ENCODE data around the gene MIB1.

The MIB1 gene

GRCh38 chr18:21820033-21820810 lies 79.6 kb downstream of the MIB1 start:
- no peak overlapping the region for H3K27ac ChIP-seq
- no peak for TF ChIP-seq ZFX (IDR thresholded peaks at IDR 0.05; ENCODE audit: borderline replicate concordance)
- TF ChIP-seq, protein P1, sequence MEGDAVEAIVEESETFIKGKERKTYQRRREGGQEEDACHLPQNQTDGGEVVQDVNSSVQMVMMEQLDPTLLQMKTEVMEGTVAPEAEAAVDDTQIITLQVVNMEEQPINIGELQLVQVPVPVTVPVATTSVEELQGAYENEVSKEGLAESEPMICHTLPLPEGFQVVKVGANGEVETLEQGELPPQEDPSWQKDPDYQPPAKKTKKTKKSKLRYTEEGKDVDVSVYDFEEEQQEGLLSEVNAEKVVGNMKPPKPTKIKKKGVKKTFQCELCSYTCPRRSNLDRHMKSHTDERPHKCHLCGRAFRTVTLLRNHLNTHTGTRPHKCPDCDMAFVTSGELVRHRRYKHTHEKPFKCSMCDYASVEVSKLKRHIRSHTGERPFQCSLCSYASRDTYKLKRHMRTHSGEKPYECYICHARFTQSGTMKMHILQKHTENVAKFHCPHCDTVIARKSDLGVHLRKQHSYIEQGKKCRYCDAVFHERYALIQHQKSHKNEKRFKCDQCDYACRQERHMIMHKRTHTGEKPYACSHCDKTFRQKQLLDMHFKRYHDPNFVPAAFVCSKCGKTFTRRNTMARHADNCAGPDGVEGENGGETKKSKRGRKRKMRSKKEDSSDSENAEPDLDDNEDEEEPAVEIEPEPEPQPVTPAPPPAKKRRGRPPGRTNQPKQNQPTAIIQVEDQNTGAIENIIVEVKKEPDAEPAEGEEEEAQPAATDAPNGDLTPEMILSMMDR (IDR thresholded peaks at IDR 0.05) = peak; percentile 83

GRCh38 chr18:21820811-21821143 lies 80.2 kb downstream of the MIB1 start:
- H3K27ac ChIP-seq = no peak overlapping the region
- no peak for TF ChIP-seq ZFX (IDR thresholded peaks at IDR 0.05; ENCODE audit: borderline replicate concordance)
- TF ChIP-seq, protein P1 (IDR thresholded peaks at IDR 0.05) = no peak

GRCh38 chr18:21823848-21824247 lies 83.3 kb downstream of the MIB1 start:
- TF ChIP-seq, protein P1 (IDR thresholded peaks at IDR 0.05) = no peak
- TF ChIP-seq ZFX (IDR thresholded peaks at IDR 0.05; ENCODE audit: borderline replicate concordance) = no peak
- H3K27ac ChIP-seq = no peak overlapping the region

DNA sequence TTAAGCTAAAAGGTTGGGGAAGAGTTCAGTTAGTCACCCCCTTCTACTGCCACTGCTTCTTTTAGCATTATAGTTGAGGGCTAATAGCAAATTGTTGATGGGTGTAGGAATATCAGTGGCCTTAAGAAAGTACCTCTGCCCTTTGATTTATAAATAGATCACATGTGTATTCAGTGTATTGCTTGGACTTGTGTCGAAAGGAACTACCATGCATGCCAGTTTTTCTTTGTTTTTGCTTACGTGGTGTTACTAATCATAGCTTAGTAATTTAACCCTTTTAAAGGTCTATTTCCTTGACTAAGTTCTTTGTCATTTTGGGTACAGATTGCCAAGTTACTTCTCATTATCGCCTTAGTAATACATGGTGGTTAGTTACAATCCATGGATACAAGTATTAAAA lies 85.6 kb downstream of the MIB1 start:
- H3K27ac ChIP-seq = no peak overlapping the region

DNA sequence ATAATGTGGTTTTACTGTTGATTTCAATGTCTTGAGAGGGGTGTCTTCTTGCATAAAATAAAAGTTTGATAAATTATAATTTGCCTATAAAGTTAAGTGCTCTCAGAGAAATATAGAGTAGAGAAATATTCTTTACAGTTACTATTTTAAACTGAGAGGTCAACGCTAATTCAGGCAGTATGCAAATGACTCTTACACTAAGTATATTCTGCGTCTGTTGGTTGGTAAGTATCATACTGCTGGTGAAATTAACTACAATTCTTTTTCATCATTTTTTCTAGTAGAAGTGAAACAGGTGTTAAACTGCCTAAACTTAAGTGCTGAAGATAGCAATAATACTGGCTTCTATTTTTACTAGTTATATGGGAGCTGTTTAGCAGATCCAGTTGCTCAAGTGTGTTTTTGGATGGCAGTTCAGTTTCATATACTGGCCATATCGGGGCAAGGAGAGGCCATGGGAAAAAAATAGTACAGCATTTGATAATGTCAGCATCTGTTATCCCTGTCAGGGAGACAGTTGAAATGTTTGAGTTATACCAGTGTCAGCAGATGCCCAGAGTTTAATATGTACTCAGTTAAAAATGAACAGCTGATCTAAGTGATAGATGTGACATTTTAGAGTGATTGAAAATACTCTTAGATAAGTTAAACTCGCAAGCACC lies 86.2 kb downstream of the MIB1 start:
- no peak overlapping the region for H3K27ac ChIP-seq
- no peak for TF ChIP-seq ZFX (IDR thresholded peaks at IDR 0.05; ENCODE audit: borderline replicate concordance)
- TF ChIP-seq, protein P1 (IDR thresholded peaks at IDR 0.05) = no peak

More for the DNA sequence above, 85.6 kb downstream of the MIB1 start:
- TF ChIP-seq, protein P1 (IDR thresholded peaks at IDR 0.05) = no peak
- no peak for TF ChIP-seq ZFX (IDR thresholded peaks at IDR 0.05; ENCODE audit: borderline replicate concordance)

DNA sequence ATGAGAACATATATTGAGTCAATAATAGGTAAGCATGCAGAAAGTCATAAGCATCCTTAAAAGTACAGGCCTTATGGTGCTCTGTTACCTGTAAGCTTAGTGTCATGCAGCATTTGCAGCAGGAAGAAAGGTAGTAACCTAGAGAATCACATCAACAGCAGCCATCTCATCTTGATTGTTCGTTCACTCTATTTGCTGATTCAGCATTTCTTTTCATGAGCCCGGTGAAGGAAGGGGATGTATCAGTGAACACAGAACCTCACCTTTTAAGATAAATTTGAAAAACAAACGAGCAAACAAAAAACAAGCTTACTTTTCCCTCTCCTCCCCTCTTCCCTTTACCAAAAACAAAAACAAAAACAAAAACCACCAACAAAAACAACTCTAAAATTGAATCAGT lies 89.9 kb downstream of the MIB1 start:
- H3K27ac ChIP-seq = no peak overlapping the region
- no peak for TF ChIP-seq ZFX (IDR thresholded peaks at IDR 0.05; ENCODE audit: borderline replicate concordance)
- TF ChIP-seq, protein P1 (IDR thresholded peaks at IDR 0.05) = no peak

DNA sequence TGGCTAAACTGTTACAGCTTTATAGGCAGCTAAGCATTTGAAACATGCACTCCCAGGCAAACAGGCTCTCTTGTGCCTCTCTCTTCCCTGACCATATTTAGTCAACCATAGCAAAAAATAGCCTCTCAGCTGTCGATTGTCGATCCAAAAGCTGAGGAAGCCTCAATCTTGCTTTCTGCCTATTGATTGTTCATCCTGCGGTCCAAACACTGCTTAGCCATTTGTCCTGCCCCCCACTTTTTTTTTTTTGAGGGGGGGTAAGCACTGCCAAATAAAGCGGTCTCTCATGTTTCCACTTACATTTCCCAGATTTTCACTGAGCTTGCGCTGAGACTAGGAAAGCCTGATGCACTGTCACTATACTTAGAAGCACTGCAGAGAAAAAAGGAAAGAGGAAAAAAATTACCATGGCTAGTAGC lies 90.8 kb downstream of the MIB1 start:
- no peak overlapping the region for H3K27ac ChIP-seq
- TF ChIP-seq ZFX (IDR thresholded peaks at IDR 0.05; ENCODE audit: borderline replicate concordance) = no peak
- TF ChIP-seq, protein P1 (IDR thresholded peaks at IDR 0.05) = no peak

Measured in 22Rv1 (cell line).